ENCODE data around the gene WIPF1.

DNA sequence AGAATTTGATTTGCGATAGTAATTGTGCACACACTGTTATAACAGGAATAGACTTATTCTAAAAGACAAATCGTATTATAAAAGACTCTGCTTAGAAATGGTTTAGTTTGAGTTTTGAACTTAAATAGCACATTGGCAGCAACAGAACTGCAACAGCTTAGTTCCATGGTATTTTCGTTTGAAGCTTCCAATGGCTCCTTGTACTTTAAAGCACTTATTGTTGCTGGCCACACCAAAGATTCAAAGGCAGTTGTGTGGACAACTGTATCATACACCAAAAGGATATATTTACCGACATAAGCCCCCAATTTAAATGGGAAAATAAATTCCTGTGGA is 627 bp downstream of the WIPF1 start:
- TF ChIP-seq, protein P1, sequence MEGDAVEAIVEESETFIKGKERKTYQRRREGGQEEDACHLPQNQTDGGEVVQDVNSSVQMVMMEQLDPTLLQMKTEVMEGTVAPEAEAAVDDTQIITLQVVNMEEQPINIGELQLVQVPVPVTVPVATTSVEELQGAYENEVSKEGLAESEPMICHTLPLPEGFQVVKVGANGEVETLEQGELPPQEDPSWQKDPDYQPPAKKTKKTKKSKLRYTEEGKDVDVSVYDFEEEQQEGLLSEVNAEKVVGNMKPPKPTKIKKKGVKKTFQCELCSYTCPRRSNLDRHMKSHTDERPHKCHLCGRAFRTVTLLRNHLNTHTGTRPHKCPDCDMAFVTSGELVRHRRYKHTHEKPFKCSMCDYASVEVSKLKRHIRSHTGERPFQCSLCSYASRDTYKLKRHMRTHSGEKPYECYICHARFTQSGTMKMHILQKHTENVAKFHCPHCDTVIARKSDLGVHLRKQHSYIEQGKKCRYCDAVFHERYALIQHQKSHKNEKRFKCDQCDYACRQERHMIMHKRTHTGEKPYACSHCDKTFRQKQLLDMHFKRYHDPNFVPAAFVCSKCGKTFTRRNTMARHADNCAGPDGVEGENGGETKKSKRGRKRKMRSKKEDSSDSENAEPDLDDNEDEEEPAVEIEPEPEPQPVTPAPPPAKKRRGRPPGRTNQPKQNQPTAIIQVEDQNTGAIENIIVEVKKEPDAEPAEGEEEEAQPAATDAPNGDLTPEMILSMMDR (IDR thresholded peaks at IDR 0.05): no peak
- no peak for TF ChIP-seq POLR2A (IDR thresholded peaks at IDR 0.05)

Measured in body of pancreas (tissue), 4 donors.